Natural killer cell (primary cell): Measurements from ENCODE around the gene CASTOR2. TPM values are rescaled to one million over a fixed set of nuclear protein-coding genes. Genes with fewer than 3 reads are reported as not detected.
A peak's percentile ranks its signal among the peaks of the same experiment; 100 is the strongest.
"Not testable (repeated sequence)": the region's sequence is repeated elsewhere in the genome, so short reads cannot be mapped to it uniquely, and the experiment has no call there.

ENCODE experiments used
- ATAC-seq, 3 donors: fragments of 150-1000 bp in 2 of 3; fragments of 200-7000 bp in 1 of 3; cut with Tn5 transposase; 1 replicate in 1 of 3; 2 replicates in 2 of 3; pipeline ENCODE4 v1.10.0; 2021; ENCODE audit warnings: mild to moderate bottlenecking in 2 of 3, moderate library complexity in 2 of 3
- DNase-seq, 2 donors: peaks; one replicate each; pipeline versions ENCODE4 v3.0.0 to v3.0.0-alpha.2; 2013 to 2021; ENCODE audit warnings: mixed read lengths in 1 of 2
- H3K27ac ChIP-seq: one replicate; pipeline ENCODE4 v1.5.1; 2013; ENCODE audit warnings: mild to moderate bottlenecking, low read length
- H3K27me3 ChIP-seq: one replicate; pipeline ENCODE4 v1.6.1; 2013; ENCODE audit warnings: low read length; ENCODE audit not compliant: control insufficient read depth, insufficient read depth
- H3K36me3 ChIP-seq: one replicate; pipeline ENCODE4 v1.6.1; 2013; ENCODE audit warnings: low read length; ENCODE audit not compliant: control insufficient read depth, insufficient read depth
- H3K4me1 ChIP-seq: one replicate; pipeline ENCODE4 v1.6.1; 2013; ENCODE audit warnings: low read length; ENCODE audit not compliant: control insufficient read depth, insufficient read depth
- H3K4me3 ChIP-seq: one replicate; pipeline ENCODE4 v1.5.1; 2013; ENCODE audit warnings: low read length
- H3K9me3 ChIP-seq: one replicate; pipeline ENCODE4 v1.6.1; 2013; ENCODE audit warnings: low read length; ENCODE audit not compliant: control insufficient read depth, insufficient read depth
- H3K27ac Mint-ChIP-seq, 2 donors: one replicate each; pipeline ENCODE4 v1.8.0; 2022; ENCODE audit warnings: mild to moderate bottlenecking in 2 of 2, mixed read lengths in 2 of 2, moderate library complexity in 1 of 2
- H3K27me3 Mint-ChIP-seq, 2 donors: one replicate each; pipeline ENCODE4 v1.8.0; 2022; ENCODE audit warnings: low read depth in 2 of 2, mixed read lengths in 2 of 2
- H3K36me3 Mint-ChIP-seq: one replicate; pipeline ENCODE4 v1.8.0; 2022; ENCODE audit warnings: mixed read lengths
- H3K4me1 Mint-ChIP-seq, 2 donors: one replicate each; pipeline ENCODE4 v1.8.0; 2022; ENCODE audit warnings: mixed read lengths in 2 of 2
- H3K4me3 Mint-ChIP-seq: one replicate; pipeline ENCODE4 v1.8.0; 2022; ENCODE audit warnings: mild to moderate bottlenecking, moderate library complexity, mixed read lengths
- H3K9me3 Mint-ChIP-seq, 2 donors: one replicate each; pipeline ENCODE4 v1.8.0; 2022; ENCODE audit warnings: mixed read lengths in 2 of 2
- WGBS: methylation state at CpG from one replicate; pipeline ENCODE4 v1.1.7; 2013; ENCODE audit warnings: missing lambda C conversion rate; ENCODE audit not compliant: insufficient coverage; 5-methylcytosine and 5-hydroxymethylcytosine counted together
- intact Hi-C: fragments of 100-400 bp; cut with micrococcal nuclease; formaldehyde crosslinking; loops from one replicate; pipeline ENCODE4 v1.14.2; 2022
- total RNA-seq, 4 donors: library from RNA; stranded (reverse); fragments of 120-200 nt in 1 of 4; gene quantifications; one replicate each; pipeline versions ENCODE4 v1.2.3 to v1.2.4, GENCODE V29; 2013 to 2022

Gene CASTOR2
- total RNA-seq, 3 donors from 2014 or later (not counting 1 experiment from before 2014, with no cell fraction given), result 10.0 to 14.9 (median 10.8) TPM

DNA sequence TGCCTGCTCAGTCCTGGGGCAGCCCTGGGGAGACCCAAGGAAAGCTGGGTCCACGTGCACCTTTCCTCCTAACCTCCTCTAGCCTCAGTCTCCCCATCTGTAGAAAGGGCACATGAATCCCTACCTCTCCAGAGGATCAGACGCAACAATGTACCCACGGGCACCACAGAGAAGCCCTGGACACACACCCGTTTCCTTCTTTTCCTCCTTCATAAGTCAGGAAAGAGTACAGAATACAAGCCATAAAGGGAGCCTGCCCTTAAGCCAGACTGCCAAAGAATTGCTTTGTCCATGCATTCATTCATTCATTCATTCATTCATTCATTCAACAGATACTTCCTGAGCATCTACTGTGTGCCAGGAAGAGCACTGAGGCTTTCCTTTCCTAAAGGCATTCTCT is 20.6 kb upstream of the CASTOR2 start:
- H3K27ac Mint-ChIP-seq, ATAC-seq, H3K36me3 Mint-ChIP-seq, H3K4me3 ChIP-seq, H3K9me3 ChIP-seq, DNase-seq, H3K4me3 Mint-ChIP-seq, H3K4me1 ChIP-seq, H3K9me3 Mint-ChIP-seq, intact Hi-C loops, H3K27me3 ChIP-seq, H3K36me3 ChIP-seq, H3K4me1 Mint-ChIP-seq, H3K27ac ChIP-seq, H3K27me3 Mint-ChIP-seq: not testable (repeated sequence)
- WGBS, result 96% methylated on average over 3 of the region's 4 CpGs

GRCh38 chr7:74947741-74948140 is 16.8 kb upstream of the CASTOR2 start:
- H3K36me3 ChIP-seq, DNase-seq, H3K27me3 ChIP-seq, intact Hi-C loops, H3K27ac Mint-ChIP-seq, H3K4me1 Mint-ChIP-seq, H3K4me3 Mint-ChIP-seq, H3K9me3 ChIP-seq, H3K4me1 ChIP-seq, H3K9me3 Mint-ChIP-seq, H3K36me3 Mint-ChIP-seq, H3K27ac ChIP-seq, ATAC-seq, H3K4me3 ChIP-seq, H3K27me3 Mint-ChIP-seq: not testable (repeated sequence)
- WGBS, result no CpG with 5 or more reads among the region's 3 CpGs

DNA sequence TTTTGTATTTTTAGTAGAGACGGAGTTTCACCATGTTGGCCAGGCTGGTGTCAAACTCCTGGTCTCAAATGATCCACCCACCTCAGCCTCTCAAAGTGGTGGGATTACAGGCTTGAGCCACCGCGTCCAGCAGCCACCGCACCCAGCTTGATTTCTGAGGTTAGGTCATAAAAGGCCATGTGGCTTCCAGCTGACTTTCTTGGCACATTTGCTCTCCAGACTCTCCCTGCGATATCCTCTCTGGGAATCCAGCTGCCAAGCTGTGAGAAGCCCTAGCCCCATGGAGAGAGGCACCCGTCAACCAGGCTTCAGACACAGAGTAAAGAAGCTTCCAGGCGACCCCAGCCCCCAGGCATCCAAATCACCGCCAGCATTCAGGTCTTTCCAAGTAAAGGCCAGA is 10.7 kb upstream of the CASTOR2 start:
- H3K27me3 Mint-ChIP-seq, intact Hi-C loops, H3K4me1 Mint-ChIP-seq, H3K27ac ChIP-seq, H3K27me3 ChIP-seq, H3K4me3 Mint-ChIP-seq, H3K9me3 Mint-ChIP-seq, DNase-seq, H3K4me1 ChIP-seq, H3K9me3 ChIP-seq, H3K36me3 ChIP-seq, H3K27ac Mint-ChIP-seq, H3K4me3 ChIP-seq, H3K36me3 Mint-ChIP-seq, ATAC-seq: not testable (repeated sequence)
- no CpG with 5 or more reads among the region's 8 CpGs for WGBS

DNA sequence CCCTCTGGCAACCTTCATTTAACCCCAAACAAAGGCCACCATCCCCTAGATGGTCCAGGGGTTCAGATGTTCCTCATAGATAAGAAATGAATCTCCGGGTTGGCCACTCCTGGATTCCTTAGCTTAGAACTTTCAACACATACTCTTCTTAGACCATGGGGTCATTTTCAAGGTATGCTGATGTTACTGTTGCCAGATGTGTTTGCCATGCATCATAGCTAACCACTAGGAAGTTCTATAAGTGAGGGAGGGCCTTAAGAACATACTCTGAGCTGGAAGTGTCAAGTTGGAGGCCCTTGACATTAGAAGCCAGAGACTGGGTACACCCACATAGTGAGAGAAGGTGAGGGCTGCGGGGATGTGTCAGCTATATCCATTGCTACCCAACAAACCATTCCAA is 6.2 kb upstream of the CASTOR2 start:
- not testable (repeated sequence) for ATAC-seq

DNA sequence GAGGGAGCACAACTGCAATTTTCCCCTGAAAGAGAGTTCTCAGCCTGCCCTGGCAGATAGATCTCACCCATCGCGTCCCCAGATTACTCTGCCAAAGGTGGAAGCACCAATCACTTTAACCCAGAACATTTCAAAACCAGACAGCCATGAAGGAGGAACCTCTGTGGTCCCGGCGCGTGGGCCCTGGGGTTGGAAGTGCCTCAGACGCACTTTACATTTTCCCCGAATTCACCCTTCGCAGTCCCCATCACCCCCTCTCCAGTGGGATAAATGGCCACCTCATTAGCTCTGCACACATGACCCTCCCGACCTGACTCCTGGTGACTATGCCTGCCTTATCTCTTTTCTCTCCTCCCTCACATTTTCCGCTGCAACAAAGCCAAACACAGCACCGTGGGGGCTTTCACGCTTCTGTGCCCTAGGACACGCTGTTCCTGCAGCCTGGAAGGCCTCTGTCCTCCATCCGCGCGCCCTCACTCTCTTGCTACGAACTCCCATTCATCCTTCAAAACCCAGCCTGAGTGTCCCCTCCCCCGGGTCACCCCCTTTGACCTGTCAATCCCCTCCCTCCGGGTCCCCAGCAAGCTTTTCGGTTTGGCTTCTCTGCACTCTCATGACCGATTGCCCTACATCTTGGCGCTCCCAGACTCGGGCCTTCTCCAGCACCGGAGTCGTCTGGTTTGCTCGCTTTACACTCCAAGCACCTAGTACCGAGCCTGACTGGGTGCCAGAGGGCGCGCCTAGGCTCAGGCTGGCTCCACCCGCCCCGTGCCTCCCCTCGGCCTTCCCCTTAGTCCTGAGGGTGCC is 598 bp upstream of the CASTOR2 start:
- H3K4me3 ChIP-seq, H3K9me3 Mint-ChIP-seq, intact Hi-C loops, H3K4me1 ChIP-seq, H3K27ac ChIP-seq, H3K36me3 Mint-ChIP-seq, H3K4me1 Mint-ChIP-seq, H3K36me3 ChIP-seq, H3K9me3 ChIP-seq, DNase-seq, H3K27me3 Mint-ChIP-seq, H3K27me3 ChIP-seq: not testable (repeated sequence)
- peak overlapping the region; percentile 66 for H3K4me3 Mint-ChIP-seq
- peak overlapping the region in 1 of 2 donors; percentile 51 for H3K27ac Mint-ChIP-seq
- 55% methylated on average over 11 of the region's 32 CpGs for whole genome bisulfite sequencing
- ATAC-seq, result peak in 2 of 3 donors; percentile 60 to 63

More for the DNA sequence above, 6.2 kb upstream of the CASTOR2 start:
- H3K27ac Mint-ChIP-seq, H3K9me3 ChIP-seq, H3K27me3 Mint-ChIP-seq, H3K36me3 Mint-ChIP-seq, DNase-seq, H3K4me3 ChIP-seq, H3K4me3 Mint-ChIP-seq, H3K4me1 ChIP-seq, H3K9me3 Mint-ChIP-seq, H3K36me3 ChIP-seq, H3K27me3 ChIP-seq, H3K27ac ChIP-seq, intact Hi-C loops, H3K4me1 Mint-ChIP-seq: not testable (repeated sequence)
- no CpG with 5 or more reads among the region's 2 CpGs for WGBS

DNA sequence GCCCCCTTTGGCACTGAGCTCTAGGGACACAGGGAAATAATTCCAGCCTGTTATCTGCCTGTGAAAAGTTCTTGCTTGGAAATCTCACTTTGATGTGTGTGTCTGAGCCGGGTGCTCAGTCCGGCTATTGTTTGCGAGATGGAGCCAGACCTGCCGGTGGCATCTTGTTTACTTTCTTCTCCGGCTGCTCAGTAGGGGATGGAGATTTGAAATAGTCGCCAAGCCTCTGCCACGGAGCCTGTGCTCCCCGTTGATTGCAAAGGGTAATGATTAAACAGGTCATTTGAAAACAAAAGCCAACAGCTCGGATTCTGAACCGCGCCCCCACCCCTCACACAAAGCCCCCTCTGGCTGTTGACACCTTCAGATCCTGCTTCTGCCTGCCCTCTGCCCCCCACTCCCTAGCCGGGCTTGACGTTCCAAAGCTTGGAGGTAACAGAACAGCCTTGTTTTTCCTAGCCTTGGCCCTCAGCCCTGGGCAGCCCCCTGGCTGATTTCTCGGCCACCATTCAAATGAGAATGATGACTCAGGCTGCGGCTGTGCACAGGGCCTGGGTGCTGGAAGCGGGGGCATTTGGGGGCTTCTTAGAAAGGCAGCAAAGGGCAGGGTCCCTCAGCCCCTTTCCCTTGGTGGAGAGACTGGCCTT is 1.8 kb downstream of the CASTOR2 start:
- ATAC-seq, H3K9me3 Mint-ChIP-seq, H3K4me3 Mint-ChIP-seq, H3K27ac Mint-ChIP-seq, H3K27me3 Mint-ChIP-seq, DNase-seq, H3K4me3 ChIP-seq, H3K4me1 ChIP-seq, intact Hi-C loops, H3K27ac ChIP-seq, H3K4me1 Mint-ChIP-seq, H3K27me3 ChIP-seq, H3K9me3 ChIP-seq, H3K36me3 ChIP-seq, H3K36me3 Mint-ChIP-seq: not testable (repeated sequence)
- no CpG with 5 or more reads among the region's 16 CpGs for WGBS

DNA sequence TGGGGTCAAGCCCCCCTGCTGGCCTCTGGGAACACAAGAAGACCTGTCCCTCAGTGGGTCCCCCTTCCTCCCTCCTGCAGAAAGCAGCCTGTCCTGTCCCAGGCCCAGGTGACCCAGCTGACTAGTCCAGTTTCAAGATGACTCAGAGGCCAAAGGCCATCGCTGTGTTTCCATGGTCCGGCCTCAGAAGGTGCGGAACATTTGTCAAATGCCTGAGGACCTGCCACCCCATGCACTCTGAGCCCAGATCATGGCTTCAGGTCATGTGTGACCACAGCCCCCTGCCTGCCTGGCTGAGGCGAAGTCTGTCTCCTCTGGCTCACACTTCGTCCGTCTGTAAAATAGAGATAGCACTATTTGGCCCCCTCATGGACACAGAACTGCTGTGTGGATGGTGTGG is 2.4 kb downstream of the CASTOR2 start:
- H3K4me3 ChIP-seq, ATAC-seq, H3K4me1 Mint-ChIP-seq, H3K4me3 Mint-ChIP-seq, H3K27ac Mint-ChIP-seq, H3K4me1 ChIP-seq, H3K36me3 Mint-ChIP-seq, H3K36me3 ChIP-seq, H3K9me3 Mint-ChIP-seq, H3K9me3 ChIP-seq, DNase-seq, H3K27me3 ChIP-seq, H3K27ac ChIP-seq, H3K27me3 Mint-ChIP-seq, intact Hi-C loops: not testable (repeated sequence)
- WGBS, result no CpG with 5 or more reads among the region's 6 CpGs

- H3K4me3 ChIP-seq, H3K36me3 ChIP-seq, H3K36me3 Mint-ChIP-seq, H3K27me3 ChIP-seq, H3K4me3 Mint-ChIP-seq, H3K27ac Mint-ChIP-seq, H3K27ac ChIP-seq, ATAC-seq, H3K9me3 Mint-ChIP-seq, H3K27me3 Mint-ChIP-seq, H3K9me3 ChIP-seq, DNase-seq, H3K4me1 ChIP-seq, H3K4me1 Mint-ChIP-seq, intact Hi-C loops: not testable (repeated sequence)
- no CpG with 5 or more reads among the region's 4 CpGs for WGBS
Observed at GRCh38 chr7:74971431-74971830, 6.9 kb downstream of the CASTOR2 start.
